ENCODE measurements around the gene AFMID. TPM values are rescaled to one million over a fixed set of nuclear protein-coding genes. Genes with fewer than 3 reads are reported as not detected.

AFMID gene, protein sequence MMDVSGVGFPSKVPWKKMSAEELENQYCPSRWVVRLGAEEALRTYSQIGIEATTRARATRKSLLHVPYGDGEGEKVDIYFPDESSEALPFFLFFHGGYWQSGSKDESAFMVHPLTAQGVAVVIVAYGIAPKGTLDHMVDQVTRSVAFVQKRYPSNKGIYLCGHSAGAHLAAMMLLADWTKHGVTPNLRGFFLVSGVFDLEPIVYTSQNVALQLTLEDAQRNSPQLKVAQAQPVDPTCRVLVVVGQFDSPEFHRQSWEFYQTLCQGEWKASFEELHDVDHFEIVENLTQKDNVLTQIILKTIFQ
- total RNA-seq = 22.4 and 22.9 TPM in 2 replicates

DNA sequence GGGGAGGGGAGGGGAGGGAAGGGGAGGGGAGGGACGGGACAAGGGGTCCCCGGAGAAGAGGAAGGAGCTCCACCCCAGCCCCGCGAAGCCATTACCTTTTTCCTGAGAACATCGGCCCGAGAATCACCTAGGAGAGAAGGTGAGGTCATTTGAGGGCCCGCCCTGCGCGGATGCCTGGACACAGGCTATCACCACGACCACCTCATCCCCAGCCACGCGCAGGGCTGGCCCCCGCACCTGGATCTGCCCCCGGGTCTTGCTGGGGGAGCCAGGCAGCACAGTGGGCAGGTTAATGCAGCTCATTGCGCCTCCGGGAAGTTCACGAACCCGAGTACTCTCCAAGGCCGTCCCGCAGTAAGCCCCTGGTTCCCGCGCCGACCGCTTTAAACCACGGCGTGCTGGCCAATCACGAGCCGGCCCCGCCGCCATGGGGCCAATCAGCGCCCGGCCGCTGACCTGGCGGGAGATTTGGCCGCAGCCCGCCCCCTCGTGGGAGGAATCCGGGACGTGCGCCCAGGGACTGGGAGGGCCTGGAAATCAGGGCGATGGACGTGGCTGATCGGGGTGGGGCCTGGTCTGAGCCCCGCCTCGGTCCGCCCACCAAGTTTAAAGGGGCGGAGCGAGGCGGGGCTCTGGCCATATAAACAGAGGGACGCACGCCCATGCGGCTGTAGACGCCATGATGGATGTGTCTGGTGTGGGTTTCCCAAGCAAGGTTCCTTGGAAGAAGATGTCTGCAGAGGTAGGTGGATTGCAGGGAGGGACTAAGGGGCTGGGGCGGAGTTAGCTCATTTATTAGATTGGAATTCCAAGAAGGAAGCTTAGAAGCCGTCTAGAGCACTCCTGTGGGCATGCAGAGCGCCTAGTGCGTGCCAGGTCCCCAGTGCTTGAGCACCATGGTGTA, at the start of gene AFMID, which contains the start of gene TK1:
TSS of gene AFMID (plus strand) at position 671 of the 904 bp plus-strand sequence. CDS start at position 680, 9 bp downstream.
TSS of gene TK1 (minus strand) at position 361 of the 904 bp plus-strand sequence. CDS start at position 303, 58 bp downstream.

DNA sequence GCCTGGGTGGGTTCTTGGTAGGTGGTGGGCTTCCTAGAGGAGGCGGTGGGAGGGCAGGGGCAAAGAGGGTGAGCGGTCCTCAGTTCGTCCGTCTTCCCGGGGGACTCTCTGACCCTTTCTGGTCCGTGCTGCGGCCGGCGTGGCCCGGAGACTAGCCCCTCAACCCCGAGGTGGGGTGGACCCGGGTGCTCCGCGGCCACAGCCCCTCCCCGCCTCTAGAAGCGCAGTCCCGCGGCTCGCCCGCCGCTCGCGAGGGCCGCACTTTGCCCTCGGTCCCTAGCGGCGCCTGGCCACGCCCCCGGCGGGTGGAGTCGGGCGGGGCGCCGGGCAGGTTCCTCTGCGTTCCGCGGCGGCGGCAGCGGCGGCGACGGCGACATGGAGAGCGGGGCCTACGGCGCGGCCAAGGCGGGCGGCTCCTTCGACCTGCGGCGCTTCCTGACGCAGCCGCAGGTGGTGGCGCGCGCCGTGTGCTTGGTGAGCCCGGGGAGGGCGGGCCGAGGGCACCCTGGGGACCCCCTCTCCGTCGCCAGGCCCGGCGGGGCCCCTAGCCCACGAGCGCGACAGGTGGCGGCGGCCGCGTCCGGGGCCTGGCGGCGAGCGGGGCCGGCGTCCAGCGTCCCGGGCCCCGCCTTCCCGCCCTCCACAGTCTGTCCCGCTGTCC, 18.8 kb upstream of the AFMID start, which contains the start of gene SYNGR2:
TSS of gene SYNGR2 (plus strand) at position 340 of the 661 bp plus-strand sequence. CDS start at position 376, 36 bp downstream.

DNA sequence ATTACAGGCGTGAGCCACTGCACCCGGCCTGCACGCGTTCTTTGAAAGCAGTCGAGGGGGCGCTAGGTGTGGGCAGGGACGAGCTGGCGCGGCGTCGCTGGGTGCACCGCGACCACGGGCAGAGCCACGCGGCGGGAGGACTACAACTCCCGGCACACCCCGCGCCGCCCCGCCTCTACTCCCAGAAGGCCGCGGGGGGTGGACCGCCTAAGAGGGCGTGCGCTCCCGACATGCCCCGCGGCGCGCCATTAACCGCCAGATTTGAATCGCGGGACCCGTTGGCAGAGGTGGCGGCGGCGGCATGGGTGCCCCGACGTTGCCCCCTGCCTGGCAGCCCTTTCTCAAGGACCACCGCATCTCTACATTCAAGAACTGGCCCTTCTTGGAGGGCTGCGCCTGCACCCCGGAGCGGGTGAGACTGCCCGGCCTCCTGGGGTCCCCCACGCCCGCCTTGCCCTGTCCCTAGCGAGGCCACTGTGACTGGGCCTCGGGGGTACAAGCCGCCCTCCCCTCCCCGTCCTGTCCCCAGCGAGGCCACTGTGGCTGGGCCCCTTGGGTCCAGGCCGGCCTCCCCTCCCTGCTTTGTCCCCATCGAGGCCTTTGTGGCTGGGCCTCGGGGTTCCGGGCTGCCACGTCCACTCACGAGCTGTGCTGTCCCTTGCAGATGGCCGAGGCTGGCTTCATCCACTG, 27.0 kb downstream of the AFMID start, which contains the start of gene BIRC5:
TSS of gene BIRC5 (plus strand) at position 238 of the 690 bp plus-strand sequence. CDS start at position 302, 64 bp downstream.

DNA sequence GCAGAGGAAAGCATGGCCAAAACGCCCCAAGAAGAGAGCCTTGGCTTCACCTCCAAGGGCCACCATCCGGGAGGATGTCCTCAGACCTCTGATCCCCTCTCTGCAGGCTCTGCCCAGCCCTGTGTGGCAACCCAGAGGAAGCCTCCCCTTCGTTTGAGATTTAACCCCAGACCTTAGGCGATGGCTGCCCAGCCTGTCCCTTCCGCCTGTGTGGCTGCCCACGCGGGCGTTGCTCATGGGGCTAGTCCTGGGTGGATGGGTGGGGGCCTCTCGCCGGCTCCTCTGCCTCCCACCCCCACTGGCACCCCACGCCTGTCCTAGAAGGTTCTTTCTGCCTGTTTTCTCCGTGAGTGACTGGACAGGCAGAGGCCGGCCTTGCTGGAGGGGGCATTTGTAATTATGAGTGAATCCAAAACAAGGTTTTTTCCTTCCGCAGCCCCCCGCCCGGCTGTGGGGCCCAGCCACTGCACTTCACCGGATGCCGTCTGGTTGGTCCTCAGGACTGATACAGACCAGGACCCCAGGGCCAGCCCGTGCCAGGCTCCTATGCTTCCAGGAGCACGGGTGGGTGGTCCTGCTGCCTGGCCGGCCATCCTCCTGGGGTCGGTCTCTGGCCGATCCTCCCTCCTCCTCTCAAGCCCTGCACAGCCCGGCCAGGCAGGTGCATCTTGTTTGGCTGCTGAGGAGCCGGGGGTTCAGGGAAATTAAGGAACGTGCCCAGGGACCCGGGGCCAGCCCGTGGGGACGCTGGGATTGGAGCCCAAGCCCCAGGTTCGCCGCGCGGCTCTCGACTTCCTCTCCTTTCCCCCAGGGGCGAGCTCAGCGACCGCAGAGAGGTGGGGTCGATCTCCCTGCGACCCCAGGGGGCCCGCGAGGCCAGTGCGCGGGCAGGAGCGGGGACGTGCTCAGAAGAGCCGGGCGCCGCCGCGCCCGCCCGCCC, 44.1 kb downstream of the AFMID start, which contains the start of gene TMEM235:
TSS of gene TMEM235 (plus strand) at position 636 of the 940 bp plus-strand sequence. CDS start 393 bp downstream, outside the sequence.

Small RNAs within 50 kb of the gene (small RNA-seq; reads per million reads assigned to genes)
- gene AC087645.1 = not detected

Other genes starting within 250 kb of the AFMID start
- 3.7 and 6.1 TPM in 2 replicates for gene TNRC6C, start 228.7 kb upstream of the AFMID start, total RNA-seq
- 2.7 TPM in 1 of 2 replicates, not detected in the other for gene TMC6, start 58.6 kb upstream of the AFMID start, total RNA-seq
- not detected in 2 replicates for gene TMC8, start 56.6 kb upstream of the AFMID start, total RNA-seq
- not detected in 2 replicates for gene C17orf99, start 41.0 kb upstream of the AFMID start, total RNA-seq
- gene SYNGR2, start 18.8 kb upstream of the AFMID start, total RNA-seq = 1.5 and 1.8 TPM in 2 replicates
- 96.3 and 101 TPM in 2 replicates for gene TK1, start 310 bp upstream of the AFMID start, total RNA-seq
- gene BIRC5, start 26.9 kb downstream of the AFMID start, total RNA-seq = 62.5 and 86.4 TPM in 2 replicates
- gene TMEM235, start 44.3 kb downstream of the AFMID start, total RNA-seq = not detected in 2 replicates
- 47.3 and 107 TPM in 2 replicates for gene SOCS3, start 172.7 kb downstream of the AFMID start, total RNA-seq
- gene PGS1, start 191.3 kb downstream of the AFMID start, total RNA-seq = 31.7 and 34.2 TPM in 2 replicates